ENCODE data around the gene H2BK1. TPM values are rescaled to one million over a fixed set of nuclear protein-coding genes. Genes with fewer than 3 reads are reported as not detected.

Gene H2BK1
- total RNA-seq (2021; fragmentation: NEBNext Ultra II Directional; extraction: Animal tissue kit (Norgen Biotek cat#: 25700)): not detected
- long read RNA-seq: 0 reads

- Mint-ChIP-seq H3K27ac (no peak within 1 kb of the TSS), H3K36me3 (ENCODE audit: low read depth) (peaks cover 11% of the 10 kb centered on the region), H3K4me3 (no peak within 1 kb of the TSS), H3K9me3 (no peaks in the 10 kb centered on the region), H3K27me3 (ENCODE audit: insufficient read depth) (peaks cover 16% of the 10 kb centered on the region), H3K4me1 (ENCODE audit: low read depth) (no peaks in the 10 kb centered on the region)
- TF ChIP-seq CTCF (IDR thresholded peaks at IDR 0.05): no peak
- DNase-seq: no peak
These were observed at the start of gene H2BK1 for GRCh38 chr7:151210087-151210854. TSS of gene H2BK1 (minus strand) at chr7:151210488. CDS start at chr7:151210318, 170 bp downstream.

DNA sequence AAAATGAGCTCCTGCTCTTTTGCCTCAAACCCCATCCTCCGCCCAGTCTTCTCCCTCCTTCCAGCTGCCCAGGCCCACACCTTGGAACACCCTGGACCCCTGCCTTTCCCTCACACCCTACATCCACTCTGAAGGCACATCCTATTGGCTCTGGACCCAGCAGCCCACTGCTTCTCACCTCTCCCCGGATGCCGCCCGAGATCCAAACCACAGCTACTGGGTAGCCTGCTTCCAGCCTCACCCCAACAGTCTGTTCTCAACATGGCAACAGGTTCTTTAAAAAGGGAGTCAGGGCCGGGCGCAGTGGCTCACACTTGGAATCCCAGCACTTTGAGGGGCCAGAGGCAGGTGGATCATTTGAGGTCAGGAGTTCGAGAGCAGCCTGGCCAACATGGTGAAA lies 47.7 kb upstream of the H2BK1 start:
- Mint-ChIP-seq H3K9me3 (no peaks in the 10 kb centered on the region; the same call in 1 of the 2 replicates), H3K27ac (no peak overlapping the region), H3K36me3 (ENCODE audit: low read depth) (0 out of 2 replicates have a peak, but pooled peaks cover 4% of the 10 kb centered on the region), H3K4me3 (no peak overlapping the region), H3K27me3 (ENCODE audit: insufficient read depth) (peaks cover 63% of the 10 kb centered on the region), H3K4me1 (ENCODE audit: low read depth) (0 out of 2 replicates have a peak, but pooled peaks cover under 1% of the 10 kb centered on the region)
- TF ChIP-seq CTCF (IDR thresholded peaks at IDR 0.05): no peak
- no peak for DNase-seq

DNA sequence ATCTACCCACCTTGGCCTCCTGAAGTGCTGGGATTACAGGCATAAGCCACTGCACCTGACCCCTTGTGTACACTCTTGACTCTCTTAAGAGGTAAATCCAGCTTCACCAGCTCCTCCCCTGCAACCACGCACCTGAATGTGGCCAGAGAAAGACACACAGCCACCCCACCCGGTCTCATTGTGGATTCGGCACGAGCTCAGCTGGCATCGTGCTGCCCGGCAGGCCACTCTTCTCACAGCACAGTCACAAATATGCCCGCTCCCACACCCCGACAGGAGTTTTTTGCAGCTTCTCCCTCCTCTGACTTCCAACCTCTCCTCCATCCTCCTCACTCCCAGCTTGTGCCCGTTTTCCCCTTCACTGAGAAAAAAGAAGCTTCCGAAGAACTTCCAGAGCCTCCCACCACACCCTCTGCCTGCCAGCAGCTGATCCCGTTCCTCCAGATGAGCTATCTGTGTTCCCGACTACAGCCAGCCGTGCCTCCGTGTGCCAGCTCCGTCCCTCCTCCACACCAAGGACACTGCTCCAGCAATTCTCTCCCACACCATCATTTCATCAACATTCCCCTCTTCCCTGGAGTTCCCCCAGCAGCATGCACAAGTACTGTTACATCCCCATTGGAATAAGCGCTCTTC lies 46.2 kb upstream of the H2BK1 start:
- H3K27ac Mint-ChIP-seq: no peak overlapping the region
- no peak for DNase-seq
- no peaks in the 10 kb centered on the region; the same call in 1 of the 2 replicates for H3K9me3 Mint-ChIP-seq
- H3K4me3 Mint-ChIP-seq: no peak overlapping the region
- 0 out of 2 replicates have a peak, but pooled peaks cover 4% of the 10 kb centered on the region for H3K36me3 Mint-ChIP-seq (ENCODE audit: low read depth)
- peaks cover 11% of the 10 kb centered on the region for H3K4me1 Mint-ChIP-seq (ENCODE audit: low read depth)
- no peak for TF ChIP-seq CTCF (IDR thresholded peaks at IDR 0.05)
- H3K27me3 Mint-ChIP-seq (ENCODE audit: insufficient read depth): peaks cover 51% of the 10 kb centered on the region

DNA sequence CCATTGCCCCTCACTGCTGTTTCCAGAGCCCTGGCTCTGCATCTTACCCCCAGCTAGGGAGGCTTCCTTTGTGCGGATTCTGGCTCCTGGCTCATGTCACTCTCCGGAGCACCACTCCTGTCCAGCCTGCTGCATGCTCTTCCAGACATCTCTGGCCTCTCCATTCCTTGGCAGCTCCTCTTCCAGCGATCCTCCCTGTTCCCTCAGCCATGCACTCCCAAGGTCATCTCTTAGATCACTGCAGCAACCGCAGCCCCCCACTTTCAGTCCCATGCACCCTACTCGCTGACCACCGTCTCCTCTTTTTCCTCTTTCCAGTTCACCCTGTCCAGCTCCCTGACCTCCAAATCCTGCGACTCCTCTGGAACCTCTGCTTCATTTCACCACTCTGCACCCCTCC lies 45.1 kb upstream of the H2BK1 start:
- no peak for DNase-seq
- no peaks in the 10 kb centered on the region; the same call in 1 of the 2 replicates for H3K9me3 Mint-ChIP-seq
- H3K27me3 Mint-ChIP-seq (ENCODE audit: insufficient read depth): peaks cover 43% of the 10 kb centered on the region
- peaks cover 21% of the 10 kb centered on the region for H3K4me1 Mint-ChIP-seq (ENCODE audit: low read depth)
- H3K4me3 Mint-ChIP-seq: no peak overlapping the region
- no peak overlapping the region for H3K27ac Mint-ChIP-seq
- no peak for TF ChIP-seq CTCF (IDR thresholded peaks at IDR 0.05)
- H3K36me3 Mint-ChIP-seq (ENCODE audit: low read depth): 0 out of 2 replicates have a peak, but pooled peaks cover 4% of the 10 kb centered on the region

- TF ChIP-seq CTCF (IDR thresholded peaks at IDR 0.05): no peak
- DNase-seq: no peak
- H3K9me3 Mint-ChIP-seq: no peaks in the 10 kb centered on the region; the same call in 1 of the 2 replicates
- H3K27ac Mint-ChIP-seq: no peak overlapping the region
- H3K4me3 Mint-ChIP-seq: no peak overlapping the region
- 0 out of 2 replicates have a peak, but pooled peaks cover 4% of the 10 kb centered on the region for H3K36me3 Mint-ChIP-seq (ENCODE audit: low read depth)
- H3K27me3 Mint-ChIP-seq (ENCODE audit: insufficient read depth): peaks cover 39% of the 10 kb centered on the region
- peaks cover 26% of the 10 kb centered on the region for H3K4me1 Mint-ChIP-seq (ENCODE audit: low read depth)
These were observed 44.6 kb upstream of the H2BK1 start for GRCh38 chr7:151254851-151255250.
